OCI-LY1 (cell line): ENCODE results near the gene RFPL4A.
"Not testable (repeated sequence)": the region's sequence is repeated elsewhere in the genome, so short reads cannot be mapped to it uniquely, and the experiment has no call there.

ENCODE experiments used
- H2AFZ ChIP-seq: fragments of 200-600 bp; sonication (generic), shearing (Covaris generic); 2 replicates; pipeline ENCODE4 v1.6.0; 2014; ENCODE audit warnings: antibody characterized with exemption, mild to moderate bottlenecking, low read length
- H3F3A ChIP-seq: fragments of 200-600 bp; sonication (generic), shearing (Covaris generic); 2 replicates; pipeline ENCODE4 v1.6.0; 2014; ENCODE audit warnings: mild to moderate bottlenecking, antibody characterized with exemption, low read length, moderate library complexity; ENCODE audit not compliant: insufficient read depth
- H3K27ac ChIP-seq: fragments of 200-600 bp; sonication (generic); 2 replicates; pipeline ENCODE4 v1.5.1; 2014; ENCODE audit warnings: low read length, mixed run types, mild to moderate bottlenecking, low read depth; ENCODE audit not compliant: poor library complexity, severe bottlenecking
- H3K27me3 ChIP-seq: fragments of 200-600 bp; sonication (generic); 2 replicates; pipeline ENCODE4 v1.6.0; 2014; ENCODE audit warnings: antibody characterized with exemption, mild to moderate bottlenecking, low read length, moderate library complexity; ENCODE audit not compliant: insufficient read depth
- H3K36me3 ChIP-seq: fragments of 200-600 bp; sonication (generic); 2 replicates; pipeline ENCODE4 v1.6.1; 2014; ENCODE audit warnings: mild to moderate bottlenecking, antibody characterized with exemption, low read length, moderate library complexity, mixed read lengths; ENCODE audit not compliant: insufficient read depth
- H3K4me1 ChIP-seq: fragments of 200-600 bp; sonication (generic); 2 replicates; pipeline ENCODE4 v1.5.1; 2014; ENCODE audit warnings: mild to moderate bottlenecking, low read length, moderate library complexity; ENCODE audit not compliant: insufficient read depth, severe bottlenecking
- H3K4me2 ChIP-seq: fragments of 200-600 bp; sonication (generic), shearing (Covaris generic); 2 replicates; pipeline ENCODE4 v1.6.1; 2014; ENCODE audit warnings: low read length
- H3K4me3 ChIP-seq: fragments of 200-600 bp; sonication (generic); 2 replicates; pipeline ENCODE4 v1.5.1; 2014; ENCODE audit warnings: low read length, low read depth, mild to moderate bottlenecking, mixed read lengths; ENCODE audit not compliant: poor library complexity, severe bottlenecking
- H3K79me2 ChIP-seq: fragments of 200-600 bp; shearing (Covaris generic); 2 replicates; pipeline ENCODE4 v1.6.1; 2016; ENCODE audit warnings: mixed run types, low read length, mixed read lengths; ENCODE audit not compliant: insufficient read depth
- H3K9ac ChIP-seq: fragments of 200-600 bp; sonication (generic), shearing (Covaris generic); 2 replicates; pipeline ENCODE4 v1.6.1; 2014; ENCODE audit warnings: mild to moderate bottlenecking, low read length, mixed read lengths
- H3K9me2 ChIP-seq: fragments of 200-600 bp; sonication (generic), shearing (Covaris generic); 2 replicates; pipeline ENCODE4 v1.6.1; 2014; ENCODE audit warnings: low read depth, mild to moderate bottlenecking, low read length, mixed read lengths
- H3K9me3 ChIP-seq: fragments of 200-600 bp; shearing (Covaris generic); 2 replicates; pipeline ENCODE4 v1.6.1; 2014; ENCODE audit warnings: low read length, mixed read lengths
- H4K20me1 ChIP-seq: fragments of 200-600 bp; sonication (generic), shearing (Covaris generic); 2 replicates; pipeline ENCODE4 v1.6.0; 2016; ENCODE audit warnings: mild to moderate bottlenecking, low read length; ENCODE audit not compliant: insufficient read depth
- CTCF ChIP-seq: fragments of 200-600 bp; sonication (generic), shearing (Covaris generic); IDR thresholded peaks from 2 replicates; pipeline ENCODE4 v1.5.1; 2017; ENCODE audit warnings: mild to moderate bottlenecking, antibody characterized with exemption, low read length, moderate library complexity, mixed read lengths
- EZH2 ChIP-seq: fragments of 200-600 bp; sonication (generic), shearing (Covaris generic); IDR thresholded peaks from 2 replicates; pipeline ENCODE4 v1.8.0; 2017; ENCODE audit warnings: borderline replicate concordance, mixed run types, mild to moderate bottlenecking, antibody characterized with exemption, low read length, moderate library complexity, mixed read lengths

RFPL4A gene

GRCh38 chr19:55716531-55716930, 42.4 kb upstream of the RFPL4A start:
- no peak overlapping the region for H3K4me2 ChIP-seq
- H2AFZ ChIP-seq, result no peak overlapping the region
- no peaks in the 10 kb centered on the region for H3F3A ChIP-seq
- no peak for TF ChIP-seq EZH2
- TF ChIP-seq CTCF, result no peak
- no peaks in the 10 kb centered on the region; the same call in 1 of the 2 replicates for H3K27me3 ChIP-seq
- no peaks in the 10 kb centered on the region for H3K36me3 ChIP-seq
- H3K79me2 ChIP-seq, result no peaks in the 10 kb centered on the region
- no peaks in the 10 kb centered on the region for H3K4me1 ChIP-seq
- no peaks in the 10 kb centered on the region for H3K9me2 ChIP-seq
- no peaks in the 10 kb centered on the region for H4K20me1 ChIP-seq
- H3K9ac ChIP-seq, result no peak overlapping the region
- no peak overlapping the region for H3K27ac ChIP-seq
- H3K4me3 ChIP-seq, result no peak overlapping the region
- H3K9me3 ChIP-seq, result peaks cover 10% of the 10 kb centered on the region; the same call in 1 of the 2 replicates

- Histone ChIP-seq H3K27ac (no peak overlapping the region), H3K9me2 (no peaks in the 10 kb centered on the region), H3K79me2 (no peaks in the 10 kb centered on the region), H3K4me3 (no peak overlapping the region), H3F3A (no peaks in the 10 kb centered on the region), H3K36me3 (no peaks in the 10 kb centered on the region), H3K4me2 (no peak overlapping the region), H3K9ac (no peak overlapping the region), H4K20me1 (no peaks in the 10 kb centered on the region), H2AFZ (no peak overlapping the region), H3K27me3 (no peaks in the 10 kb centered on the region; the same call in 1 of the 2 replicates), H3K4me1 (no peaks in the 10 kb centered on the region), H3K9me3 (peaks cover 14% of the 10 kb centered on the region; the same call in 1 of the 2 replicates)
- TF ChIP-seq CTCF, result no peak
- no peak for TF ChIP-seq EZH2
Measured at GRCh38 chr19:55717251-55717650, 41.6 kb upstream of the RFPL4A start.

- not testable (repeated sequence) for H3K79me2 ChIP-seq, H3K9me2 ChIP-seq, H3K36me3 ChIP-seq, H3K4me1 ChIP-seq, H3K4me3 ChIP-seq, H2AFZ ChIP-seq, H3K27me3 ChIP-seq, H3K9ac ChIP-seq, H3K4me2 ChIP-seq, H3F3A ChIP-seq, H3K27ac ChIP-seq, H4K20me1 ChIP-seq
- peaks cover 15% of the 10 kb centered on the region; the same call in 1 of the 2 replicates for H3K9me3 ChIP-seq
Measured at GRCh38 chr19:55717879-55718711, 40.8 kb upstream of the RFPL4A start.
